Measurements from ENCODE around the gene MAGEF1. TPM values are rescaled to one million over a fixed set of nuclear protein-coding genes. Genes with fewer than 3 reads are reported as not detected.

MAGEF1 gene
- total and polyA plus RNA-seq, 2 of the 8 experiments (the other 6 are each of a cell fraction or from before 2014, with no cell fraction given): 26.5 to 56.7 TPM

GRCh38 chr3:184685055-184685454 is 26.8 kb downstream of the MAGEF1 start:
- H3K23ac ChIP-seq (ENCODE audit: insufficient read length): no peak overlapping the region
- no peaks in the 10 kb centered on the region for H3K79me1 ChIP-seq (ENCODE audit: low read depth, low read length)
- TF ChIP-seq TEAD4 (IDR thresholded peaks at IDR 0.05; ENCODE audit: low read depth, low read length): no peak
- no peak for TF ChIP-seq KDM1A (IDR thresholded peaks at IDR 0.05; ENCODE audit: borderline replicate concordance, low read length)
- no peak for TF ChIP-seq BACH1 (IDR thresholded peaks at IDR 0.05; ENCODE audit: low read length)
- H3K14ac ChIP-seq (ENCODE audit: insufficient read length): no peak overlapping the region
- no peak overlapping the region for H2AK5ac ChIP-seq (ENCODE audit: low read depth, low read length)
- H3K79me2 ChIP-seq (ENCODE audit: control insufficient read depth in 1 of 2, insufficient read depth in 2 of 2, low read length in 2 of 2): no peaks in the 10 kb centered on the region
- H3K9me3 ChIP-seq (ENCODE audit: insufficient read depth in 2 of 2, low read depth in 1 of 2, low read length in 1 of 2): peaks cover 3 to 5% of the 10 kb centered on the region in 2 experiments; a peak in 3 of 4 replicates
- no peak overlapping the region for H2AFZ ChIP-seq (ENCODE audit: low read length)
- H4K91ac ChIP-seq (replicated peaks; ENCODE audit: insufficient read length, low read length): no peak overlapping the region
- POLR2A ChIA-PET (ENCODE audit: partially characterized antibody): no interaction called here
- H4K8ac ChIP-seq (ENCODE audit: extremely low read depth, insufficient read depth, low read length): no peak overlapping the region
- H3K4me1 ChIP-seq (replicated peaks in 1 of 4; ENCODE audit: control insufficient read depth in 3 of 4, insufficient read depth in 4 of 4, low read length in 3 of 4): peaks cover 0 to 10% (median under 1%) of the 10 kb centered on the region in 4 experiments; a peak in 4 of 7 replicates
- no peak for DNase-seq (ENCODE audit: low read depth in 1 of 2, low spot score in 2 of 2)
- 0 out of 2 replicates have a peak overlapping the region, but pooled peaks have one; percentile 50 for H2BK12ac ChIP-seq (ENCODE audit: low read depth, low read length)
- no peak overlapping the region for H3K4me3 ChIP-seq (ENCODE audit: extremely low read depth in 1 of 4, insufficient read depth in 2 of 4, low read depth in 3 of 4, low read length in 4 of 4)
- 0 out of 4 replicates have a peak overlapping the region, but pooled peaks of 1 of the 2 experiments have one; percentile 10 for H3K4me2 ChIP-seq (ENCODE audit: insufficient read depth in 1 of 2, low read depth in 2 of 2, low read length in 2 of 2)
- no peak overlapping the region for H4K5ac ChIP-seq (ENCODE audit: insufficient read length, low read depth, low read length)
- CTCF ChIA-PET (ENCODE audit: partially characterized antibody): interaction anchor here (0.6 kb wide), 1 partner anchor 176 kb away, joined by 3 read pairs; no protein-coding TSS in a partner anchor
- H3K4ac ChIP-seq (replicated peaks; ENCODE audit: insufficient read length, low read depth, low read length): no peak overlapping the region
- H2BK20ac ChIP-seq (ENCODE audit: low read length): no peak overlapping the region
- H3K18ac ChIP-seq (ENCODE audit: extremely low read depth, low read length): no peak overlapping the region
- H3K27ac ChIP-seq (ENCODE audit: low read depth, low read length): no peak overlapping the region
- no peak overlapping the region for H2BK120ac ChIP-seq (replicated peaks; ENCODE audit: low read depth, low read length)
- no peaks in the 10 kb centered on the region for H4K20me1 ChIP-seq (replicated peaks in 1 of 2; ENCODE audit: control insufficient read depth in 1 of 2, insufficient read depth in 2 of 2, low read length in 2 of 2)
- H2BK15ac ChIP-seq (ENCODE audit: low read length): 0 out of 2 replicates have a peak overlapping the region, but pooled peaks have one; percentile 16
- H3K27me3 ChIP-seq (replicated peaks in 1 of 4; ENCODE audit: control insufficient read depth in 3 of 4, extremely low read depth in 1 of 4, insufficient read depth in 3 of 4, low read length in 3 of 4): peaks cover 0 to 4% (median 2%) of the 10 kb centered on the region in 4 experiments; a peak in 2 of 7 replicates
- H3K36me3 ChIP-seq (ENCODE audit: control insufficient read depth in 2 of 4, insufficient read depth in 4 of 4, low read length in 3 of 4): no peaks in the 10 kb centered on the region
- FAIRE-seq: no peak
- H2BK5ac ChIP-seq (ENCODE audit: low read depth, low read length): peak overlapping the region; percentile 35; the same call in 1 of the 2 replicates
- 0 out of 7 replicates have a peak overlapping the region, but pooled peaks of 1 of the 4 experiments have one; percentile 4 for H3K9ac ChIP-seq (replicated peaks in 1 of 4; ENCODE audit: extremely low read depth in 1 of 4, low read depth in 3 of 4, low read length in 3 of 4)
- H3K23me2 ChIP-seq (ENCODE audit: low read depth, low read length): no peaks in the 10 kb centered on the region
- 89% methylated on average over 4 of the region's 4 CpGs; no CpG with 5 or more reads in 1 of the 2 experiments for WGBS, 2 experiments (ENCODE audit: extremely low coverage in 1 of 2, insufficient coverage in 1 of 2, insufficient read length in 1 of 2, insufficient replicate concordance in 2 of 2, low coverage in 1 of 2, low lambda C conversion rate in 2 of 2, missing lambda C conversion rate in 1 of 2)
- H3K56ac ChIP-seq (replicated peaks; ENCODE audit: insufficient read length, low read depth, low read length): no peak overlapping the region
